HG02798 (cell line): ENCODE data around the gene ATXN7L2.

Experiments
- ATAC-seq: cut with Tn5 transposase; IDR thresholded peaks from one replicate; pipeline ENCODE4 v1.9.1; 2021; ENCODE audit warnings: mild to moderate bottlenecking; ENCODE audit not compliant: unreplicated experiment, poor library complexity

ATXN7L2 gene

GRCh38 chr1:109541102-109541501 lies 57.4 kb downstream of the ATXN7L2 start:
- no peak for ATAC-seq
